HG02981 (cell line): ENCODE data around the gene B3GALT5.
"Not testable (repeated sequence)": the region's sequence is repeated elsewhere in the genome, so short reads cannot be mapped to it uniquely, and the experiment has no call there.

Source experiments
- ATAC-seq: cut with Tn5 transposase; IDR thresholded peaks from one replicate; pipeline ENCODE4 v1.9.1; 2021; ENCODE audit warnings: mild to moderate bottlenecking, moderate library complexity; ENCODE audit not compliant: unreplicated experiment

The B3GALT5 gene

DNA sequence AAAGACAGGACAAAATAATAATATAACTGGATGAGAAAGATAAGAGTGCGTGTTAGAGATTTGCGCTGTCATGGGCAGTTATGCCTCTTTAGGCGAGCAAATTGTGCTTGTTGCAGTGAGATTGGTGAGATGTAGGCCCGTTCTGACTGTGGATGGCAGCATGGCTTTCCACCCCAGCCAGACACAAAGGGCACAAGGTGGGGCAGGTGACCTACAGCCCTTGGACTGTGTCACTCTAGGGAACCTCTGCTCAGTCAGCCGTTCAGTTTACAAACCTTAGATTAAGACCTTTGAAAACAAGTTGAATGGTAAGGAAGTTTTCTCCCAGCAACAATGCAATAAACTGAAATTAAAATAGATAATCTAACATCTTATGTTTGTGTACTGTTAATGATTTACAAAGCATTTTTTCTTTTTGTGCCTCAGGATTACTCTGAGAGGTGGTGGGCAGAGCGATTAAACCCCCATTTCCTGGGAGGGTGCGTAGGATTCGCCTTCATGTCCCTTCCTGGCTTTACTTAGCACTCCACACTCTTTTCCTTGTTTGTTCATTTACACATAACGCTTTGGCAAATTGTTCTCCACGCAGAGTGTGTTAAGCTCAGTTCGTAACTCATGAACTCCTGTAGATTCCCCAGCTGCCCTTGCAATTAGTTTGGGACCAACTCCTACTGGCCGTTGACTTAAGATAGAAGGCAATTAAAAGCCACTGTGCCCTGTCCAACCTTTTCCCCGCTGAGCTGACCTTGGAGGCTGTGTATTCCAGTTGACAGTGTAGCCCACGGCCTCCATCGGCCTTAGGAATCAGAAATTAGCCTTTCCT, 74.1 kb downstream of the B3GALT5 start:
- no peak for ATAC-seq

DNA sequence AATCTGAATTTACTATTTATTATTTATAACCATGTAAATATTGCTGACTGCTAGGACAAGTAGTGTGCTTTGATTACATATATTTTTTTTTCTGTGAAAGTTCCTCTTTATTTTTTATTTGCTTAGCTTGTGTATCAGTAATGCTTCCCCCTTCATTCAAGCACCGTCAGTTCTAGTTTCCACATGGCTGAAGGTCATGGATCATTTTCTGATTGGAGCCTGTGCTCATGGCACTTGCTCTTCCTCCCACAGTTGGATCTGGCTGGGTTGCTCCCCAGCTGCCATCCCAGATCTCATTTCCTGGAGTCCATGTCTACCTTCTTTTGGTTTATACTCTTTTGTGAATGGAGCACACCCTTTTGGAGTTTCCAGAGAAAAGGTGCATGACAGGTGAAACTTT, 75.3 kb downstream of the B3GALT5 start:
- no peak for ATAC-seq

DNA sequence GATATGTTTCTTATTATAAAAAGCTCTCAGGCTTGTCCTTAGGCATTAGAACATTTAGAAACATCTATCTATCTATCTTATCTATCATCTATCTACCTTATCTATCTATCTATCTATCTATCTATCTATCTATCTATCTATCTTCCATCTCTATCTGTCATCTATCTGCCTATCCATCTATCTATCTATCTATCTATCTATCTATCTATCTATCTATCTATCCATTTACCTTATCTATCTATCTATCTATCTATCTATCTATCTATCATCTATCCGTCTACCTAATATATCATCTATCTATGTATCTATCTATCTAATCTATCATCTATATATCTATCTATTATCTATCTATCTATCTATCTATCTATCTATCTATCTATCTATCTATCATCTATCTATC, 77.1 kb downstream of the B3GALT5 start:
- ATAC-seq: not testable (repeated sequence)

DNA sequence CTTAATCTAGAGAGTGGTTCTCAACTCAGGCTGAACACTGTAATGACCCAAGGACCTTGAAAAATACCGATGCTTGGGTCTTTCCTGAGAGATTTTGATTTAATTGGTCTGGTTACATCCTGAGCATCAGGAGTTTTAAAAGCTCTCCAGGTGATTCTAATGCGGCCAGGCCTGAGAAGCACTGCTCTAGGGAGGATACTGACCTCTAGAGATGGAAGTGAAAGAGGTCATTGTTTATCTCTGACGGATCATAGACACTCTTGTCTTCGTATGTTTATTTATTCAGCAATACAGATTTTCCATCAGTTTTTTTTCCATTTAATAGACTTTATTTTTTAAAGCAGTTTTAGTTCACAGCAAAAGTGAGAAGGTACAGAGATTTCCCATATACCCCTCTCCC, 77.7 kb downstream of the B3GALT5 start:
- no peak for ATAC-seq

DNA sequence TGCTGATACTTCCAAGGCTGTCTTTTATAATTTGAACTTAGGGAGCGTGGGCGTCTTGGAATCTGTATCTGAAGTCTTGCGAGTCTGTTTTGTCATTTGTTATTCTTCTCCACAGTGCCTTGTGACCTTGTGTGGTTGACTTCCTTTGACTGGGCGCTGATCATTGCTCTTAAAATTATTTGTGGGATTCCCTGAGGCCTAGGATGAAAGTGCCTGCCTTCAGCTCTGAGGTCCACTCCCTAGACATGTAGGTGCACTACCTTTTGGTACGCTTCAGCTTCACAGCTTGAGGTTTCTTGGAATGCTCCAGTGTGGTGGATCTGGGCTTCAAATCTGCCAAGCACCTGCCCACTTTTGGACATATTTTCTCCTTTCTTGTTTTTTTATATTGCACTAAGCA, 82.0 kb downstream of the B3GALT5 start:
- no peak for ATAC-seq

DNA sequence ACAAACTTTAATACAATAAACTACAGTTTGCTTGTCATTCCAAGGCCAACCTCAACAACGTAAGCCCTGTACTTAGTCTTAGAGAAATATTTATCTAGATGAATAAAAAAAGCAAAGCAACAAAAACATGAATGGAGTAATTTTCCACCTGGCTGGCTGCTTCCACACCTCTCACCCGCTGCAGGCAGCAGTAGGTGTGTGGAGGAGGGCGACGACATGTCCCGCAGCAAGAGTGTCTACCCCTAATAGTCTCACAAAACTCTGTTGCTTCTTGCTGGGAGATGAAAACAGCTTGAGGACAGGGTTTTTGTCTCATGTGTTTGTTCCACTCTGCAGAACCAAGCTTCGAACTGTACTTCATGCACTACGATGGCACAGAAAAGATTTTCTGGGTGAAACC, 83.5 kb downstream of the B3GALT5 start:
- no peak for ATAC-seq

DNA sequence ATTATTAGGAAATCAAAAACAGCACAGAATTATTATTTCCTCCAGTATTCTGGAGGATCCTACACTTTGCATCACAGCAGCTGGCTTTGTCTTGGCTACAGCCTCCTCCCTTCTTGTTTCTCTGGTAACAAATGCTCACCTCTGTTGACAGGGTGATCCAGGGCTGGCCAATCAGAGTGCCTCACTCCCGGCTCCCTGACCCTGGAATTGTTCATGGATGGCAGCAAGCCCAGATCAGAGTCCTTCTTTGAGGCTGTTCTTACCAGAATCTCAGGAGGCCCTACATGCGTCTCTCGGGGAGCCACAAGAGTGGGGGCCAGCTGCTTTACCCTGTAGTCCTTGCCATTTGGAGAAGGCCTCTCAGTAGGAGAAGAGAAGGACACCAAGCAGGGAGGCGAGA, 83.9 kb downstream of the B3GALT5 start:
- ATAC-seq: no peak

DNA sequence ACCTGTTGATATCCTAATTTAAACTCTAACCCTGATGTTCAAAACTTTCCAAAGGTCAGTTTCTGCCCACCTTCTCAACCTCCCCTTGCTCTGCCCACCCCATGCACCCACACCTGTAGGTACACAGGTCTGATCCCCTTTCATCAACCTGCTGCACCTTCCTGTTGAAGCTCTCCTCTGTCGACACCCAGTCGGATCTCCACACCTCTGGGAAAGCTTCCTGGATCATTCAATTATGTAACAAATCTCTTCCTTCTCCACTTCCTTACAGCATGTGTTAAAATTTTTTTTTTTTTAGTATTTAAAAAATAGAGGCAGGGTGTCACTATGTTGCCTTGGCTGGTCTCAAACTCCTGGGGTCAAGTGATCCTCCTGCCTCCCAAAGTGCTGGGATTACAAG, 87.6 kb downstream of the B3GALT5 start:
- ATAC-seq: no peak

DNA sequence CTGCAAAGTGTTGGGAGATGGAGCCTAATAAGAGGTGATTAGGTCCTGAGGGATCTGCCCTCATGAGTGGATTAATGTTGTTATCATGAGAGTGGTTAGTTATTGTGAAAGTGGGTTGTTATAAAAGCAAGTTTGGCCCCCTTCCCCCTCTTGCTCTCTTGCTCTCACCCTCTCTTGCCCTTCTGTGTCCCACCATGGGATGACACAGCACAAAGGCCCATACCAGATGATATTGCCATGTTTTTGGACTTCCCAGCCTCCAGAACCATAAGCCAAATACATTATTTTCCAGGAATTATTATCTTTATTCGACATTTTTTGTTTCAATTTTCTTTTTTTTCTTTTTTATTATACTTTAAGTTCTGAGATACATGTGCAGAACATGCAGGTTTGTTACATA, 90.8 kb downstream of the B3GALT5 start:
- ATAC-seq: no peak

DNA sequence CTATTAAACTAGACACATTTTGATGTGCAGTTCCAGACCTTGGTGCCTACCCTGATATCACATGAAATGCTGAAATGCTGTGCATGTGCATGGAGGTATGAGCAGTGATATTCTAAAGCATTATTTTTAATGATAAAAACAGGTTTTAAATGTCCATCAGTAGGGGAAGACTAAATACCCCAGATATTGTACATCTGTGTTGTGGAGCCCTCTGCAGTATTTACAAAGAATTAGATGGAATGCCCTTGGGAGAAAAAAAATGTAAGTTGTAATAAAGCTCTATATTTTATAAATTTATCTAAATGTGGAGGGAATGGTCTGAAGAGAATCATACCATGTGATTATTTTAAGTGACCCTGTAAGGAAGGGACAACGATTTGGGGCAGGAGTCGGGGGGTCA, 93.1 kb downstream of the B3GALT5 start:
- ATAC-seq: no peak

DNA sequence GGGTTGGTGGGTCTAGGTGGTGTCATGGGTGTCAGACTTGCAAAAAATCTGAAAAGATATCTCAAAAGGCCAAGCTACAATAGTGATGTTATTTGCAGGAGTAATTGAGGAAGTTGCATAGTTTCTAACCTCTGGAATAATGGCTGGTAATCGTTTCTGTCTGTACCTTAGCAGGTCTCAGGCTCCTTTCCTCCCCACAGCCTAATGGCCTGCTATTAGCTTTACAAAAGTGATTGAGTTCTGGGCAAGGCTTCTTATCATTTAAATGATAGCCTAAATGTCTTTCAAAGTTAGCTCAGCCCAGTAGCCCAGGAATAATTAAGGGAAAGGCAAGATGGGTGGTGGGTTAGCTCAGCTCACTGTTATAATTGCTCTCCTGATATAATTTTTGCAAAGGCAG, 94.6 kb downstream of the B3GALT5 start:
- no peak for ATAC-seq

DNA sequence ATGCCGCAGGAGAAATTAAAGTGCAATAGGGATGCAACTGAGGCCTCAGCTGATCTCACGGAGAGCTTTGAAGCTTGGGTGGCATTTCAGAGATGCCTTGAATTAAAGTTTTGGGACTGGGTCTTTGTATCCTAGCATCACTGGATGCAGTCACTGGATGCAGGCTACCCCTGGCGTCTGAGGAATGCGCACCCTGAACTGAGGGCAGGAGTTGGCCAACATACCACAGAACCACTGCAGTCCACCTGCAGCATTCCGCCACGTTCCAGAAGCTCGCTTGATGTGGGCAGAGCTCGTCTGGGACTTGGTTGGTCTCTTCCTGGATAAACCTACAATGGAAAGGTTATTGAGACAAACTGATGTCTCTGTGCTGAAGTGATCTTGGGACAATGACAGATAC, 98.1 kb downstream of the B3GALT5 start:
- no peak for ATAC-seq

DNA sequence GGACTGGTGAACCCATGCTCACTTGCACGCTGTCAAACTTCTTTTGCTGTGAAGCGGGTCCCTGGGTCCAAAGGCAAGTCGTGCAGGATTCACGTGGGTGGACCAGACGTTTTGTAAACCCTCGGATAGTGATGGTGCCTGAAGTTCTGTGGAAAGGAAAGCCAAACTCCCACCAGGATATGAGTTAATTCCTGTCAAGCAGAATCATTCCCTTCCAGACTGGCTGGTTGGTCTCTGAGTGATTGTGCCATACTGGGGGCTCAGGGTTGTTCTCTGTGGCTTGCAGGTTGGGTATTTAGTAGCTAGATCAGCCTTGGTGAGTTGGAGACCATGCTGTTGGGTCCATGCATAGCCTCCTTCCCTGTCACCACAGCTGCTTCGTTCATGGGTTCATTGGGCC, 99.5 kb downstream of the B3GALT5 start:
- no peak for ATAC-seq

DNA sequence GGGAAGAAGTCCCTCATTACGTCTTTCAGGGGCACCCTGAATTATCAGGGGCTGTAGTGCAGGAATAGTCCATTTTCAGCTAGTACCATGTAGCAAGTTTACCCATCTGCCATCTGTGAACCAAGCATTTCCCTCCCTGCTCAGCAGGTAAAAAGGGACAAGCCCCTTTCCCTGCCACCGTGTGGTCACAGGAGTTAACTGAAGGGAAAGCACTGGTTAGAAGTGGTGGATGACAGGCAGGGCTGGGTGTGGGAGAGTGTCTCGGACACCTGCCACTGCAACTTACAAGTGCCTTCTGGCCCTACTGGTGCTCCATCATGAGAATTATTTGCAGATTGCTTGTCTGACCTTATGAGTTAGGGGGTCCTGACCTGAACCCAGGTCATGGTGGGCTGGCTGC, 100.2 kb downstream of the B3GALT5 start:
- ATAC-seq: no peak

DNA sequence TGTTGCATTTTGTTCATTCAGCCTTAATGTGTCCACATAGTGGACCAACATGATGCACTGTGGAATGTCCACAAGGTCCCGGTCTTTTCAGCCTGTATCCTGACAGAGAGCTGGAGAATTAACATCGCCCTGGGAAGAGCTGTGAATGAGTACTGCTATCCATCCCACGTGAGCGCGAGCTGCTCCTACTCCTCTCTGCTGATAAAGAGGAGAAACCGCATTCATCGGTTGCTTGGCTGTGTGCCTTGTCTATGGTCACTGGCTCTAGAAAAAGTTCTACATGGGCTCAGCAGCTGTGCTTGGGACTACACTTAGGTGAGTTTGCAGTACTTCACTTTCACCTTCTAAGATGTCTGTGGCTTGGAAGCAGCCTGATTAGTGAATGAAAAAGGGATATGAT, 101.2 kb downstream of the B3GALT5 start:
- ATAC-seq: no peak

DNA sequence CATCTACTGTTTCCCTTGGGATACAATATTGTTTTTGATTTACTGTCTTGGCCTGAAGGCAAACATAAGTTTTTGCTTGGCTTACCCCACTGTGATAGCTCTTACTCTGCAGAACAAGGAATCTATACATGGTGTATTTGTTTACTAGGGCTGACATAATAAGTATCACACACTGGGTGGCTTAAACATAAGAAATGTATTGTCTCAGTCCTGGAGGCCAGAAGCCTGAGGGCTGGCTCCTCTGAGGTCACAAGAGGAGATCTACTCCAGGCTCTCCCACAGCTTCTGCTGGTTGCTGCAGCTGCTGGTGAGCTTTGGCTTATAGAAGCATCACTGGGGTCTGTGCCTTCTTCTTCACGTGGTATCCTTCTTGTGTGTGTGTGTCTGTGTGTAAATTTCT, 101.6 kb downstream of the B3GALT5 start:
- no peak for ATAC-seq

DNA sequence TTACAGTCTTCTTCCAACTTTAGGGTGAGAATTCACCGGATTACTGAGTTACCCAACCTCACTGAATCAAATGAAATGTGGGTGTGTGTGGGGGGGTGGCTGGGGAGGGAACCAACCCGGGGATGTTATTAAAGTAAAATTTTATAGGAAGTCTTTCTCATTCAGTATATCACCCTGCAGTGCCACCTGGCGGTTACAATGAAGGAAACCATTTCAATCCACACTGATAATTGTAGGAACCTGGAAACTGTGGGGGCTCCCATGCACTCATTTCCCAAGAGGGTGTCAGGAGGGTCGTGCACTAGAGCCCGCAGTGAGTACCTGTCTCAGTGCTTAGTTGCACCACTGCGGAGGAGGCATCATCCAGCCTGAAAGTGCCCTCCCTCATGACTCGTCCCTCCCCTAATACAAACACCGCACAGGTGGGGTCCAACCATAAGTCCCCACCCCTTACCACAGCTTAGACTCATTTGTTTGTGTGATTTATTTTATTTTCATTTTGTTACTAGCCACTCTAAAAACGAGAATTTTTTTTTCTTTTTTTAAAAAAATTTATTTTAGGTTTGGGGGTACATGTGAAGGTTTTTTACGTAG, 103.2 kb downstream of the B3GALT5 start:
- no peak for ATAC-seq

DNA sequence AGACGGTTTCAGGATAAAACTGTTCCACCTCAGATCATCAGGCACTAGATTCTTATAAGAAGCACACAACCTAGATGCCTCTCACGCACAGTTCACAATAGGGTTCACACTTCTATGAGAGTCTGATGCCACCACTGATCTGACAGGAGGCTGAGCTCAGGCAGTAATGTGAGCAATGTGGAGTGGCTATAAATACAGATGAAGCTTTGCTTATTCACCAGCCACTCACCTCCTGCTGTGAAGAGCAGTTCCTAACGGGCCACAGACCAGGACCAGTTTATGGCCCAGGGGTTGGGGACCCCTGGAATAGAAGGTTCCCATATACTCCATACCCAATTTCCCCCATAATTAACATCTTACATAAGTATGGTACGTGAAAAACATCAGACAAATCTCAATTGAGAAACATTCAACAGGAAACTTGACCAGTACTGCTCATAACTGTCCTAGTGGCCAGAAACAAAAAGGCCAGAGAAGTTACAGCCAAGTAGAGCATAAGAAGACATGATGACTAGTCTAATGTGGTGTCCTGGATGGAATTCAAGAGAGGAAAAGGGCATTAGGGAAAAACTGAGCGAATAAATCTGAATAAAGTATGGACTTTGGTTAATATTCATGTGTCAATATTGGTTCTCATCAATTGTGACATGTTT, 107.5 kb downstream of the B3GALT5 start:
- ATAC-seq: no peak

DNA sequence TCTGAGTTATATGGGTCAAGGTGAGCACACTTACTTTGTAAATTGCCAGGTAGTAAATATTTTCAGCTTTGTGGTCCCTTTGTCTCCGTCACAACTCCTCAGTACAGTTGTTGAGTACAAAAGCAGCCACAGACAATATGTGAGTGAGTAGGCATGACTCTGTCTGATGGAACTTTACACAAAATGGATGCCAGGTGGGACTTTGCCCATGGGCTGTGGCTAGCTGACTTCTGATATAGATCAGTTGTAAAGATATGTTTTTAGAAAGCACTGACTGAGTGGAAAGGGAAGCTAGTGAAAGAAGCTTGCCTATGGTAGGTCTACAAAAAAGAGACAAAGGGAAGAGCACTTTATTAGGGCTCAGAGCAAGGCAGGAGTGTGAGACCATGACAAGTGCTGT, 109.1 kb downstream of the B3GALT5 start:
- no peak for ATAC-seq
